Fibroblast of mammary gland (primary cell): Measurements from ENCODE around the gene ZFAND4.
"Not testable (repeated sequence)": the region's sequence is repeated elsewhere in the genome, so short reads cannot be mapped to it uniquely, and the experiment has no call there.

Experiments
- DNase-seq: peaks from one replicate; pipeline ENCODE4 v3.0.0-alpha.2; 2010; ENCODE audit warnings: low read depth
- H3K4me3 ChIP-seq: 2 replicates; pipeline ENCODE4 v1.5.1; 2011; ENCODE audit warnings: low read depth, mild to moderate bottlenecking, low read length, moderate library complexity; ENCODE audit not compliant: control insufficient read depth
- TF ChIP-seq, protein P1 (sequence below): conservative IDR thresholded peaks from 2 replicates; pipeline ENCODE4 v1.5.1; 2011; ENCODE audit warnings: low read depth, low read length, inconsistent platforms; ENCODE audit not compliant: control insufficient read depth, insufficient read depth

Gene ZFAND4

GRCh38 chr10:45672181-45673073 is at the start of gene ZFAND4:
Gene ZFAND4 (minus strand): TSS chr10:45672772. CDS start chr10:45663725, 9,047 bp downstream.
- TF ChIP-seq, protein P1, sequence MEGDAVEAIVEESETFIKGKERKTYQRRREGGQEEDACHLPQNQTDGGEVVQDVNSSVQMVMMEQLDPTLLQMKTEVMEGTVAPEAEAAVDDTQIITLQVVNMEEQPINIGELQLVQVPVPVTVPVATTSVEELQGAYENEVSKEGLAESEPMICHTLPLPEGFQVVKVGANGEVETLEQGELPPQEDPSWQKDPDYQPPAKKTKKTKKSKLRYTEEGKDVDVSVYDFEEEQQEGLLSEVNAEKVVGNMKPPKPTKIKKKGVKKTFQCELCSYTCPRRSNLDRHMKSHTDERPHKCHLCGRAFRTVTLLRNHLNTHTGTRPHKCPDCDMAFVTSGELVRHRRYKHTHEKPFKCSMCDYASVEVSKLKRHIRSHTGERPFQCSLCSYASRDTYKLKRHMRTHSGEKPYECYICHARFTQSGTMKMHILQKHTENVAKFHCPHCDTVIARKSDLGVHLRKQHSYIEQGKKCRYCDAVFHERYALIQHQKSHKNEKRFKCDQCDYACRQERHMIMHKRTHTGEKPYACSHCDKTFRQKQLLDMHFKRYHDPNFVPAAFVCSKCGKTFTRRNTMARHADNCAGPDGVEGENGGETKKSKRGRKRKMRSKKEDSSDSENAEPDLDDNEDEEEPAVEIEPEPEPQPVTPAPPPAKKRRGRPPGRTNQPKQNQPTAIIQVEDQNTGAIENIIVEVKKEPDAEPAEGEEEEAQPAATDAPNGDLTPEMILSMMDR = no peak
- DNase-seq = peak; percentile 95

DNA sequence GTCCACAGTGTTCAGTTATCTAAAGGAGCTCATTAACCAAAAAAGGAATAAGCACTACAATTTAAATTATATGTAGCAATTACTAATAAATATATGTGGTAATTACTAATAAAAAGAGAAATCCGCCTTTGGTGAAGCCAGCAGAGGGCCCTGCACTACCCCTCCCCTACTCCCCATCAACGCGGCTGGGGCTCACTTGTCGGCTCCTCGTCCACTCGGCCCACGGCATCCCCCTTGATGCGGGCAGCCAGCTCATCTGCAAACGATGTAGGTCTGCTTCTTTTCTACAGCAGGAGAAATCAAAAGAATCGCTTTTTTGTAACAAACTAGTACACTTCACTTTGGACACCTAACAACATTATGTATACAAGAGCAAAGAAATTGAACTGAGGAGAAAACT is 48.9 kb upstream of the ZFAND4 start:
- DNase-seq, H3K4me3 ChIP-seq: not testable (repeated sequence)

More at GRCh38 chr10:45672181-45673073, at the start of gene ZFAND4:
- peak within 1 kb of the TSS; percentile 72 for H3K4me3 ChIP-seq

GRCh38 chr10:45717642-45718041 is 45.1 kb upstream of the ZFAND4 start:
- not testable (repeated sequence) for DNase-seq, H3K4me3 ChIP-seq

DNA sequence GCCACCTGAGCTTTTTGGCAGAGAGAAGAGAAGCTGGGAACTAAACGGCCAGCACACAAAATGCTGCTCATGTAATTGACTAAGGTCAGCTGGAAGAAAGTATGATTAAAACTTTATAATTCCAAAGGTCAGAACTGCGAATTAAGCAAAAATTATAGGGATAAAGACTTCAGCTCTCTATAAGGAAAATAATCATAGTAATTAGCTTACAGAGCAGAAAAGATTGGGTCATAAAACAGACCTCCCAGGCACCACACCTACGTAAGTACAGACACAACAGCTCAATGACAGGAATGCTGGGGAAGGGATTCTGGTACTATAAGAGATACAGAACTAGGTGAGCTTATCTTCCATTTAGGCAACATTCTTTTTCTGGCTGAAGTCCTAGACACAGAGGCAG is 44.5 kb upstream of the ZFAND4 start:
- H3K4me3 ChIP-seq, DNase-seq: not testable (repeated sequence)

GRCh38 chr10:45711223-45711622 is 38.7 kb upstream of the ZFAND4 start:
- H3K4me3 ChIP-seq, DNase-seq: not testable (repeated sequence)

DNA sequence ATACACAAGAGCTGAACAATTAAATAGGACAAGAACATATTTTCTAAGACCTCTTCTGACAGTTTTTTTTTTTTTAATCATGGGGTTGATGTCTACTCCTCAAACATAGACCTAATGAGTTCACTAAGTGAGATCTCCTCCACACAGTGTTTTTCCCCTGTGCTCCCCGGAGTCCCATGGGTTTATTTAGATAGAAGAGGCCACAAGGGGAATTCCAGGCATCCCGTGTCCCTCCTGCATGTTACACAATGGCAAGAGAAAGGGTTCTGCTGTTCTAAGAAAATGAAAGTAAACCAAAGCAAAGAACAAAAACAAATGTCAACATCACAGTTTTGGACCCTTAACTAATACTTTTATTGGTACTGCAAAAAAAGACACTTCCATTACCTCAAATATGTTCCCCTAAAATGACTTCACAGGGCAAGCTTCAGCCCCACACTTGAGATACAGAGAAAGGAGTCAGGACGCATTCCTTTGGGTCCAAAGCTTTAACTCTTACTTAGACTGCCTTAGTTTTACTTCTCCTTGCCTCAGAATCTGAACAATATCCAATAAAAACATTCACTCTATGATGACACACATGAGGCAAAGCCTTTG is 37.7 kb upstream of the ZFAND4 start:
- H3K4me3 ChIP-seq, DNase-seq: not testable (repeated sequence)

GRCh38 chr10:45678467-45678866 is 5.9 kb upstream of the ZFAND4 start:
- DNase-seq, H3K4me3 ChIP-seq: not testable (repeated sequence)

- H3K4me3 ChIP-seq = no peak overlapping the region
- DNase-seq = no peak
- TF ChIP-seq, protein P1 = no peak
Measured at GRCh38 chr10:45675388-45675787, 2.8 kb upstream of the ZFAND4 start.

- TF ChIP-seq, protein P1 = no peak
- DNase-seq = peak; percentile 33
- H3K4me3 ChIP-seq = peak overlapping the region; percentile 55
Measured at GRCh38 chr10:45673074-45673648, 589 bp upstream of the ZFAND4 start.

- not testable (repeated sequence) for DNase-seq
- peak overlapping the region; percentile 72 for H3K4me3 ChIP-seq
Measured at GRCh38 chr10:45671300-45671699, 1.3 kb downstream of the ZFAND4 start.

GRCh38 chr10:45669897-45670296 is 2.7 kb downstream of the ZFAND4 start:
- DNase-seq, H3K4me3 ChIP-seq: not testable (repeated sequence)
